BE2C (cell line): Measurements from ENCODE around the gene MACROD1.

Experiments used
- DNase-seq: peaks from one replicate; pipeline ENCODE4 v3.0.0-alpha.2; 2020
- H3K27me3 ChIP-seq: fragments of 250-450 bp; sonication (Bioruptor Pico); 2 replicates; pipeline ENCODE4 v1.5.1; 2020; ENCODE audit warnings: mild to moderate bottlenecking
- H3K36me3 ChIP-seq: fragments of 250-450 bp; sonication (Bioruptor Pico); 2 replicates; pipeline ENCODE4 v1.5.1; 2020; ENCODE audit warnings: mild to moderate bottlenecking
- H3K4me1 ChIP-seq: fragments of 250-450 bp; sonication (Bioruptor Pico); 2 replicates; pipeline ENCODE4 v1.5.1; 2020
- H3K4me3 ChIP-seq: 2 replicates; pipeline ENCODE4 v1.5.1; 2011; ENCODE audit warnings: low read depth, low read length
- H3K9me3 ChIP-seq: fragments of 250-450 bp; sonication (Bioruptor Pico); 2 replicates; pipeline ENCODE4 v1.5.1; 2020
- CTCF ChIP-seq: IDR thresholded peaks from 2 replicates; pipeline ENCODE4 v1.5.1; 2012; ENCODE audit warnings: mild to moderate bottlenecking, low read depth, low read length

The MACROD1 gene

GRCh38 chr11:64098318-64098831 is 67.5 kb downstream of the MACROD1 start:
- Histone ChIP-seq H3K27me3 (no peaks in the 10 kb centered on the region), H3K4me1 (0 out of 2 replicates have a peak, but pooled peaks cover 3% of the 10 kb centered on the region), H3K9me3 (no peaks in the 10 kb centered on the region), H3K4me3 (no peak overlapping the region), H3K36me3 (no peaks in the 10 kb centered on the region)
- TF ChIP-seq CTCF = no peak
- no peak for DNase-seq

GRCh38 chr11:64097468-64098317 is 68.2 kb downstream of the MACROD1 start:
- 0 out of 2 replicates have a peak, but pooled peaks cover 3% of the 10 kb centered on the region for H3K4me1 ChIP-seq
- no peak for DNase-seq
- H3K36me3 ChIP-seq = no peaks in the 10 kb centered on the region
- H3K27me3 ChIP-seq = no peaks in the 10 kb centered on the region
- H3K4me3 ChIP-seq = no peak overlapping the region
- no peaks in the 10 kb centered on the region for H3K9me3 ChIP-seq
- no peak for TF ChIP-seq CTCF

- Histone ChIP-seq H3K9me3 (no peaks in the 10 kb centered on the region), H3K27me3 (no peaks in the 10 kb centered on the region), H3K4me3 (no peak overlapping the region), H3K4me1 (0 out of 2 replicates have a peak, but pooled peaks cover 3% of the 10 kb centered on the region), H3K36me3 (no peaks in the 10 kb centered on the region)
- no peak for DNase-seq
- no peak for TF ChIP-seq CTCF
These were observed 69.1 kb downstream of the MACROD1 start for GRCh38 chr11:64096835-64097234.

- no peak for TF ChIP-seq CTCF
- Histone ChIP-seq H3K36me3 (no peaks in the 10 kb centered on the region), H3K27me3 (no peaks in the 10 kb centered on the region), H3K4me1 (0 out of 2 replicates have a peak, but pooled peaks cover 3% of the 10 kb centered on the region), H3K4me3 (no peak overlapping the region), H3K9me3 (no peaks in the 10 kb centered on the region)
- DNase-seq = peak; percentile 46
These were observed 70.0 kb downstream of the MACROD1 start for GRCh38 chr11:64095949-64096348.

GRCh38 chr11:64095273-64095817 is 70.6 kb downstream of the MACROD1 start:
- TF ChIP-seq CTCF = no peak
- no peaks in the 10 kb centered on the region for H3K27me3 ChIP-seq
- 0 out of 2 replicates have a peak, but pooled peaks cover 3% of the 10 kb centered on the region for H3K4me1 ChIP-seq
- DNase-seq = no peak
- no peaks in the 10 kb centered on the region for H3K9me3 ChIP-seq
- no peak overlapping the region for H3K4me3 ChIP-seq
- no peaks in the 10 kb centered on the region for H3K36me3 ChIP-seq
